Endothelial cell of umbilical vein (primary cell): Measurements from ENCODE around the gene AMMECR1. TPM values are rescaled to one million over a fixed set of nuclear protein-coding genes. Genes with fewer than 3 reads are reported as not detected.

ENCODE experiments used
- BruUV-seq: library from RNA; stranded (reverse); fragments of 400-500 nt; replicated peaks from 2 replicates; lab custom pipeline; 2021; lab: Mats Ljungman, UMichigan
- CTCF ChIA-PET: fragments of 300-600, 350-600 bp; sonication (Branson Sonifier 250); formaldehyde crosslinking; loops from one replicate; lab custom pipeline; 2021; ENCODE audit warnings: antibody characterized with exemption, inconsistent platforms; lab: Charles Lee
- POLR2A ChIA-PET: fragments of 300-600, 350-600 bp; sonication (Branson Sonifier 250); formaldehyde crosslinking; loops from one replicate; lab custom pipeline; 2021; ENCODE audit warnings: antibody characterized with exemption, inconsistent platforms; lab: Charles Lee
- DNase-seq: peaks from one replicate; pipeline ENCODE4 v3.0.0-alpha.2; 2011; ENCODE audit warnings: low read depth, low spot score
- FAIRE-seq: peaks from 2 replicates; lab custom pipeline; 2011; peaks lifted over from hg19 to GRCh38; lab: Jason Lieb, UNC
- H2AFZ ChIP-seq: 2 replicates; pipeline ENCODE4 v1.6.0; 2012; ENCODE audit warnings: low read depth, low read length, control low read depth, inconsistent platforms
- H3K27ac ChIP-seq: 2 replicates; pipeline ENCODE4 v1.5.1; 2011; ENCODE audit warnings: low read depth, mild to moderate bottlenecking, control low read depth, low read length, moderate library complexity; ENCODE audit not compliant: insufficient read depth
- H3K27me3 ChIP-seq, 2 experiments: 2 replicates each; pipeline versions ENCODE4 v1.6.0 to v1.6.1; 2011; ENCODE audit warnings: low read length in 2 of 2, mixed read lengths in 1 of 2; ENCODE audit not compliant: control insufficient read depth in 2 of 2, insufficient read depth in 2 of 2
- H3K36me3 ChIP-seq, 2 experiments: 2 replicates in 1 of 2; 3 replicates in 1 of 2; pipeline ENCODE4 v1.5.1; 2011; ENCODE audit warnings: low read length in 2 of 2, mild to moderate bottlenecking in 1 of 2, moderate library complexity in 1 of 2; ENCODE audit not compliant: control insufficient read depth in 2 of 2, insufficient read depth in 2 of 2; ENCODE audit errors: extremely low read depth in 1 of 2
- H3K4me1 ChIP-seq: 3 replicates; pipeline ENCODE4 v1.5.1; 2011; ENCODE audit warnings: mild to moderate bottlenecking, low read length; ENCODE audit not compliant: control insufficient read depth, insufficient read depth; ENCODE audit errors: extremely low read depth
- H3K4me2 ChIP-seq: 2 replicates; pipeline ENCODE4 v1.6.1; 2011; ENCODE audit warnings: low read length, control low read depth, mixed read lengths; ENCODE audit not compliant: insufficient read depth
- H3K4me3 ChIP-seq, 3 experiments: fragments of 200-600 bp in 1 of 3; sonication (generic), shearing (Covaris generic) in 1 of 3; replicated peaks in 1 of 3; 2 replicates each; pipeline ENCODE4 v1.5.1; 2011 to 2016; ENCODE audit warnings: control low read depth in 3 of 3, low read length in 3 of 3, mild to moderate bottlenecking in 2 of 3, inconsistent platforms in 1 of 3, low read depth in 1 of 3, moderate library complexity in 1 of 3; ENCODE audit not compliant: insufficient read depth in 1 of 3
- H3K79me2 ChIP-seq: 2 replicates; pipeline ENCODE4 v1.6.0; 2012; ENCODE audit warnings: low read length, inconsistent platforms; ENCODE audit not compliant: control insufficient read depth, insufficient read depth
- H3K9ac ChIP-seq: replicated peaks from 2 replicates; pipeline ENCODE3; 2011; ENCODE audit warnings: low read length, control low read depth; ENCODE audit not compliant: insufficient read depth; ENCODE audit errors: extremely low read depth
- H3K9me1 ChIP-seq: replicated peaks from 3 replicates; pipeline ENCODE4 v1.6.0; 2011; ENCODE audit warnings: mild to moderate bottlenecking, low read length; ENCODE audit not compliant: control insufficient read depth, insufficient read depth; ENCODE audit errors: extremely low read depth
- H3K9me3 ChIP-seq: replicated peaks from 2 replicates; pipeline ENCODE4 v1.5.1; 2012; ENCODE audit warnings: low read length, inconsistent platforms; ENCODE audit not compliant: control insufficient read depth, insufficient read depth
- H4K20me1 ChIP-seq: replicated peaks from 2 replicates; pipeline ENCODE3; 2011; ENCODE audit warnings: mild to moderate bottlenecking, low read length; ENCODE audit not compliant: control insufficient read depth, insufficient read depth; ENCODE audit errors: extremely low read depth
- CTCF ChIP-seq, 2 donors: IDR thresholded peaks; 1 replicate in 1 of 2; 2 replicates in 1 of 2; pipeline ENCODE4 v1.5.1; 2011; ENCODE audit warnings: low read length in 2 of 2, mild to moderate bottlenecking in 2 of 2, moderate library complexity in 2 of 2, control low read depth in 1 of 2, inconsistent platforms in 1 of 2, low read depth in 1 of 2; ENCODE audit not compliant: insufficient read depth in 1 of 2; ENCODE audit errors: extremely low read depth in 1 of 2
- EZH2 ChIP-seq: IDR thresholded peaks from 2 replicates; pipeline ENCODE4 v1.6.1; 2012; ENCODE audit warnings: borderline replicate concordance, low read depth, mild to moderate bottlenecking, moderate library complexity, low read length, inconsistent platforms; ENCODE audit not compliant: severe bottlenecking
- FOS ChIP-seq: IDR thresholded peaks from 2 replicates; pipeline ENCODE4 v1.6.1; 2011; ENCODE audit warnings: mild to moderate bottlenecking, low read length, moderate library complexity, borderline replicate concordance; ENCODE audit not compliant: insufficient read depth
- GATA2 ChIP-seq: IDR thresholded peaks from 2 replicates; pipeline ENCODE4 v1.7.0; 2011; ENCODE audit warnings: low read depth, mild to moderate bottlenecking, moderate library complexity, mixed read lengths, low read length; ENCODE audit not compliant: insufficient read length, insufficient read depth
- JUN ChIP-seq: IDR thresholded peaks from 2 replicates; pipeline ENCODE4 v1.6.1; 2011; ENCODE audit warnings: borderline replicate concordance, low read depth; ENCODE audit not compliant: insufficient read length, insufficient read depth
- MAX ChIP-seq: IDR thresholded peaks from 2 replicates; pipeline ENCODE4 v1.6.1; 2011; ENCODE audit not compliant: insufficient read depth, insufficient read length
- MYC ChIP-seq: IDR thresholded peaks from one replicate; pipeline ENCODE4 v1.6.1; 2011; ENCODE audit warnings: mild to moderate bottlenecking, low read depth, low read length
- POLR2A ChIP-seq: IDR thresholded peaks from 2 replicates; pipeline ENCODE4 v1.6.1; 2012; ENCODE audit warnings: low read depth, mild to moderate bottlenecking, control low read depth, low read length
- POLR2AphosphoS5 ChIP-seq: IDR thresholded peaks from 2 replicates; pipeline ENCODE4 v1.6.1; 2012; ENCODE audit warnings: low read depth, mild to moderate bottlenecking, control low read depth, low read length, moderate library complexity; ENCODE audit not compliant: insufficient read depth
- dilution Hi-C: fragments of 300-500 bp; cut with MboI; formaldehyde crosslinking; loops from one replicate; pipeline ENCODE4 v1.15.0; 2019; ENCODE audit warnings: low sequenced_read_pairs; ENCODE audit not compliant: extremely low pct_ligation_motif_present
- intact Hi-C: fragments of 100-400 bp; cut with micrococcal nuclease; formaldehyde crosslinking; loops from one replicate; pipeline ENCODE4 v1.10.0; 2022
- polyA plus RNA-seq, 4 experiments: library from polyadenylated mRNA; depleted of rRNA in 3 of 4; stranded (reverse) in 3 of 4; unstranded in 1 of 4; fragments of >200 nt; gene quantifications; 2 replicates each; pipeline versions ENCODE4 v1.2.1 to v1.2.3, GENCODE V29; 2011 to 2012; ENCODE audit warnings: missing spikeins in 1 of 4
- total RNA-seq: library from RNA; stranded (reverse); gene quantifications from 2 replicates; pipeline ENCODE4 v1.2.3, GENCODE V29; 2021

The AMMECR1 gene
- total and polyA plus RNA-seq, 2 donors (not counting 3 experiments of a cell fraction or from before 2014, with no cell fraction given) = 3.6 to 6.9 TPM

- Histone ChIP-seq H3K27me3 (no peaks in the 10 kb centered on the region), H3K9me1 (no peaks in the 10 kb centered on the region), H3K4me2 (no peak overlapping the region), H3K9me3 (no peaks in the 10 kb centered on the region), H3K36me3 (no peaks in the 10 kb centered on the region), H3K9ac (no peak overlapping the region), H3K4me3 (no peak overlapping the region), H4K20me1 (no peaks in the 10 kb centered on the region), H3K27ac (no peak overlapping the region), H2AFZ (no peak overlapping the region), H3K4me1 (peaks cover 12% of the 10 kb centered on the region), H3K79me2 (no peaks in the 10 kb centered on the region)
- dilution Hi-C loops (no loop called here), intact Hi-C loops (no loop called here)
- FAIRE-seq (no peak), DNase-seq (no peak)
- BruUV-seq = no TSS peak
- ChIA-PET CTCF (interaction anchor here (1.3 to 1.6 kb wide), 2 partner anchors 9 to 10 kb away, joined by 3 to 6 read pairs; no protein-coding TSS in a partner anchor), POLR2A (no interaction called here)
- TF ChIP-seq POLR2A = no peak
- TF ChIP-seq MYC = no peak
- TF ChIP-seq JUN = no peak
- TF ChIP-seq POLR2AphosphoS5 = no peak
- TF ChIP-seq MAX = no peak
- no peak for TF ChIP-seq FOS
- TF ChIP-seq EZH2 = no peak
- no peak for TF ChIP-seq GATA2
- no peak for TF ChIP-seq CTCF (IDR thresholded peaks at IDR 0.05; ENCODE audit: extremely low read depth in 1 of 2, insufficient read depth in 1 of 2, low read depth in 1 of 2, low read length in 2 of 2)
Observed at GRCh38 chrX:110268395-110268794, 49.5 kb downstream of the AMMECR1 start.
